HepG2 (cell line): ENCODE measurements around the gene HIPK2. TPM values are rescaled to one million over a fixed set of nuclear protein-coding genes. Genes with fewer than 3 reads are reported as not detected.

Source experiments
- AHDC1 ChIP-seq: sonication (generic); formaldehyde crosslinking; IDR thresholded peaks from 2 replicates; pipeline ENCODE4 v1.5.1; 2020; ENCODE audit warnings: mild to moderate bottlenecking, missing genetic modification reagents, borderline replicate concordance
- ARID4A ChIP-seq: sonication (generic); formaldehyde crosslinking; IDR thresholded peaks from 2 replicates; pipeline ENCODE4 v1.5.0; 2020; ENCODE audit warnings: mild to moderate bottlenecking, missing genetic modification reagents, borderline replicate concordance
- FOXA3 ChIP-seq: IDR thresholded peaks from 2 replicates; pipeline ENCODE4 v1.6.1; 2016; ENCODE audit warnings: missing genetic modification reagents, missing compliant biosample characterization
- GATAD2A ChIP-seq: IDR thresholded peaks from 2 replicates; pipeline ENCODE4 v1.6.1; 2016
- HOMEZ ChIP-seq: IDR thresholded peaks from 2 replicates; pipeline ENCODE4 v1.6.1; 2016; ENCODE audit warnings: low read depth
- IRF2 ChIP-seq: IDR thresholded peaks from 2 replicates; pipeline ENCODE4 v1.6.1; 2018; ENCODE audit warnings: missing genetic modification reagents, missing compliant biosample characterization
- NFKBIZ ChIP-seq: IDR thresholded peaks from 2 replicates; pipeline ENCODE4 v1.6.1; 2018; ENCODE audit warnings: missing genetic modification reagents, missing compliant biosample characterization
- RXRA ChIP-seq: sonication (generic); formaldehyde crosslinking; IDR thresholded peaks from 2 replicates; pipeline ENCODE4 v1.5.1; 2020; ENCODE audit warnings: missing genetic modification reagents
- RXRB ChIP-seq: IDR thresholded peaks from 2 replicates; pipeline ENCODE4 v1.6.1; 2016; ENCODE audit warnings: borderline replicate concordance, missing genetic modification reagents, missing compliant biosample characterization
- SOX5 ChIP-seq: IDR thresholded peaks from 2 replicates; pipeline ENCODE4 v1.6.1; 2016; ENCODE audit warnings: borderline replicate concordance
- ZNF782 ChIP-seq: sonication (generic); formaldehyde crosslinking; IDR thresholded peaks from 2 replicates; pipeline ENCODE4 v1.4.0; 2020; ENCODE audit warnings: missing genetic modification reagents, mild to moderate bottlenecking, borderline replicate concordance
- polyA plus RNA-seq, 8 experiments: library from polyadenylated mRNA; depleted of rRNA in 3 of 8; stranded (reverse) in 7 of 8; unstranded in 1 of 8; fragments of >200 nt; fragmentation: Illumina TruSeq in 4 of 8; extraction: Trizol in 4 of 8; gene quantifications; 2 replicates each; pipeline versions ENCODE4 v1.2.1 to v1.2.3, GENCODE V29; 2011 to 2016; ENCODE audit warnings: low read depth in 4 of 8, missing spikeins in 1 of 8, mixed read lengths in 1 of 8; ENCODE audit not compliant: insufficient read depth in 1 of 8
- total RNA-seq, 5 experiments: library from RNA; depleted of rRNA; stranded (reverse); fragments of >200 nt; fragmentation: Illumina TruSeq; extraction: Trizol; gene quantifications; 2 replicates each; pipeline ENCODE4 v1.2.3, GENCODE V29; 2016; ENCODE audit warnings: low read depth in 1 of 5
- TF ChIP-seq, protein P1 (sequence below): sonication (generic); formaldehyde crosslinking; IDR thresholded peaks from 2 replicates; pipeline ENCODE4 v1.4.0; 2020; ENCODE audit warnings: missing genetic modification reagents, borderline replicate concordance

The HIPK2 gene
- total and polyA plus RNA-seq, 2 of the 13 experiments (the other 11 are each of a cell fraction or from before 2014, with no cell fraction given) = 14.4 to 20.2 TPM

- TF ChIP-seq AHDC1 (CRISPR knock-in tag) (0 out of 2 replicates have a peak, but pooled peaks have one; percentile 43), ARID4A (no peak), IRF2 (CRISPR knock-in tag) (no peak), HOMEZ (0 out of 2 replicates have a peak, but pooled peaks have one; percentile 32), FOXA3 (CRISPR knock-in tag) (peak; percentile 42; the same call in 1 of the 2 replicates), RXRA (CRISPR knock-in tag) (no peak), SOX5 (CRISPR knock-in tag) (peak; percentile 43; the same call in 1 of the 2 replicates), ZNF782 (CRISPR knock-in tag) (no peak), NFKBIZ (no peak), GATAD2A (CRISPR knock-in tag) (peak; percentile 48; the same call in 1 of the 2 replicates), RXRB (CRISPR knock-in tag) (0 out of 2 replicates have a peak, but pooled peaks have one; percentile 45)
- TF ChIP-seq, protein P1, sequence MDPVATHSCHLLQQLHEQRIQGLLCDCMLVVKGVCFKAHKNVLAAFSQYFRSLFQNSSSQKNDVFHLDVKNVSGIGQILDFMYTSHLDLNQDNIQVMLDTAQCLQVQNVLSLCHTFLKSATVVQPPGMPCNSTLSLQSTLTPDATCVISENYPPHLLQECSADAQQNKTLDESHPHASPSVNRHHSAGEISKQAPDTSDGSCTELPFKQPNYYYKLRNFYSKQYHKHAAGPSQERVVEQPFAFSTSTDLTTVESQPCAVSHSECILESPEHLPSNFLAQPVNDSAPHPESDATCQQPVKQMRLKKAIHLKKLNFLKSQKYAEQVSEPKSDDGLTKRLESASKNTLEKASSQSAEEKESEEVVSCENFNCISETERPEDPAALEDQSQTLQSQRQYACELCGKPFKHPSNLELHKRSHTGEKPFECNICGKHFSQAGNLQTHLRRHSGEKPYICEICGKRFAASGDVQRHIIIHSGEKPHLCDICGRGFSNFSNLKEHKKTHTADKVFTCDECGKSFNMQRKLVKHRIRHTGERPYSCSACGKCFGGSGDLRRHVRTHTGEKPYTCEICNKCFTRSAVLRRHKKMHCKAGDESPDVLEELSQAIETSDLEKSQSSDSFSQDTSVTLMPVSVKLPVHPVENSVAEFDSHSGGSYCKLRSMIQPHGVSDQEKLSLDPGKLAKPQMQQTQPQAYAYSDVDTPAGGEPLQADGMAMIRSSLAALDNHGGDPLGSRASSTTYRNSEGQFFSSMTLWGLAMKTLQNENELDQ (CRISPR knock-in tag) = no peak
Measured at GRCh38 chr7:139721417-139721816, 56.4 kb downstream of the HIPK2 start (continued).
